DND-41 (cell line): ENCODE measurements around the gene PC.

Experiments
- EZH2 ChIP-seq: IDR thresholded peaks from 3 replicates; pipeline ENCODE4 v1.6.1; 2012; ENCODE audit warnings: borderline replicate concordance, low read depth, mild to moderate bottlenecking, moderate library complexity, low read length, inconsistent platforms; ENCODE audit not compliant: severe bottlenecking
- TF ChIP-seq, protein P1 (sequence below): IDR thresholded peaks from 2 replicates; pipeline ENCODE4 v1.5.1; 2012; ENCODE audit warnings: borderline replicate concordance, low read length, moderate library complexity, mild to moderate bottlenecking; ENCODE audit not compliant: poor library complexity, severe bottlenecking; ENCODE audit errors: extremely low read depth

GRCh38 chr11:66909181-66909580 lies 49.0 kb downstream of the PC start:
- TF ChIP-seq, protein P1, sequence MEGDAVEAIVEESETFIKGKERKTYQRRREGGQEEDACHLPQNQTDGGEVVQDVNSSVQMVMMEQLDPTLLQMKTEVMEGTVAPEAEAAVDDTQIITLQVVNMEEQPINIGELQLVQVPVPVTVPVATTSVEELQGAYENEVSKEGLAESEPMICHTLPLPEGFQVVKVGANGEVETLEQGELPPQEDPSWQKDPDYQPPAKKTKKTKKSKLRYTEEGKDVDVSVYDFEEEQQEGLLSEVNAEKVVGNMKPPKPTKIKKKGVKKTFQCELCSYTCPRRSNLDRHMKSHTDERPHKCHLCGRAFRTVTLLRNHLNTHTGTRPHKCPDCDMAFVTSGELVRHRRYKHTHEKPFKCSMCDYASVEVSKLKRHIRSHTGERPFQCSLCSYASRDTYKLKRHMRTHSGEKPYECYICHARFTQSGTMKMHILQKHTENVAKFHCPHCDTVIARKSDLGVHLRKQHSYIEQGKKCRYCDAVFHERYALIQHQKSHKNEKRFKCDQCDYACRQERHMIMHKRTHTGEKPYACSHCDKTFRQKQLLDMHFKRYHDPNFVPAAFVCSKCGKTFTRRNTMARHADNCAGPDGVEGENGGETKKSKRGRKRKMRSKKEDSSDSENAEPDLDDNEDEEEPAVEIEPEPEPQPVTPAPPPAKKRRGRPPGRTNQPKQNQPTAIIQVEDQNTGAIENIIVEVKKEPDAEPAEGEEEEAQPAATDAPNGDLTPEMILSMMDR = no peak
- no peak for TF ChIP-seq EZH2
